Stimulated activated CD4-positive, alpha-beta T cell treated with anti-CD3 and anti-CD28 coated beads, TNF-alpha, amount 100 ng/mL, for 48 hours (primary cell): ENCODE measurements around the gene TBC1D32.
"Not testable (repeated sequence)": the region's sequence is repeated elsewhere in the genome, so short reads cannot be mapped to it uniquely, and the experiment has no call there.

Source experiments
- DNase-seq, 3 donors: peaks; one replicate each; pipeline ENCODE4 v3.0.0-alpha.2; 2020; ENCODE audit warnings: low read depth in 3 of 3

The TBC1D32 gene

DNA sequence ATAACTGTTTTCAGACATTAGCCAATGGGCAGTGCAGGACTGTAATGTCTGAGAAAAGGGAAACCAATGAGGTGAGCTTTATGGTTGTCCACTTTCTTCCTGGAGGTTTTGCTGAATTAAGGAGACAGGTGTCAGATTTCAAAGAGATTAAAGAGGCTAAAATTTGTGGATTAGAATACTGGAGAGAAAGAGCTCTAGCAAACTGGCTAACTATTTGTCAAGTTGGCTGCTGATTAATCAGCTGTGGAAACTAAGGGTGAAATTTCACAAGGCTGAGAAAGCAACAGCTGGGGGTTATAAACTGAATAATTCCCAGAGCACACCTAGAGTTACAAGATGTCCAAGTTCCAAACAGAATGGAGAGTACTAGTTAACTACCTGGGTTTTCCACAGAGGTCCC lies 198.9 kb downstream of the TBC1D32 start:
- no peak for DNase-seq

DNA sequence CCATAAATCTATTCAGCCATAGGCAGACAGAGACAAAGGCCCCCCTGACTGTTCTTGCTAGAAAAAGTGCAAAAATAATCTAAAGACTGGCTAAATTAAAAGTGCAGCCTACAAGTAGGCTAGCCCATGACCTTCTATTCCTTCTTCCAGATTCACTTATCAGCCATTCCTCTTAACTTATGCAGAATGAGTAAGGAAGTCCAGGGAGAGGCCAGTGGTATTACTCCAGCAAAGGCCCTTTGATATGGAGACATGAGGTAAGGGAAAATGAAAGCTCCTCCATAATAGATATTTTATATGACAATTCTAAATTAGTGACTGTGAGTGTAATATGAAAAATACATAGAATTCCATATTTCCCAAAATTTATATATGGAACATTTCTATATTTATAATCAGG lies 199.4 kb downstream of the TBC1D32 start:
- no peak for DNase-seq

DNA sequence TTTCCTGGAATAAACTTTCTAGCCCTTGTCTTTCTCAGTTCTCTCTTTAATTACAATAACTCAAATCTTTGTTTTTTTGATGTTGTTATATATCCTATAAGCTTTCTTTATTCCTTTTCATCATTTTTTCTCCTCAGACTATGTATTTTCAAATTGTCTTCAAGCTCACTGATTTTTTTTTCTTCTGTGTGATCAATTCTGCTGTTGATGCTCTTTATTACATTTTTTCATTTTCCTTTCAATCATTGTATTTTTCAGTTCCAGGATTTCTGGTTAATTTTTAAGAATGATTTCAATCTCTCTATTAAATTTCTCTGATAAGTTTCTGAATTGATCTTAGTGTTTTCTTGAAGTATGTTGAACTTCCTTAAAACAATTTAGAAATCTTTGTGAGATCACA lies 209.7 kb downstream of the TBC1D32 start:
- no peak for DNase-seq

DNA sequence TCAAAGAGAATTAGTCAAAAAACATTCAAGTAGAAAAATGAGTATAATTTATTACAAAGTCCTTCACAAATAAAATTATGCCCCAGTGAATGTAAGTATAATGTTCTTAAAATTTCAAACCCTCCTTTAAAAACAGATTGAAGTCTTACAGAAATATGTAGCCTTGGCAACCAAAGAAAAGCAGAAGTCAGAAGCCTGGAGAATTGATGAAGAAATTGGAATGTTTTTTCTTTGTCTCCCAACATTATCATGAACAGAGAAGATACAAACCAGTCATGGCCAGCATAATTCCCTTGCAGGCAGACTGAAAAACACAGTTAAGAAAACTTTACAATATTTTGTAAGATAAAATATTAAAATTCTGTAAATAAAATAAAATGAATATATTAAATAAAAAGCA lies 221.9 kb downstream of the TBC1D32 start:
- DNase-seq = no peak

DNA sequence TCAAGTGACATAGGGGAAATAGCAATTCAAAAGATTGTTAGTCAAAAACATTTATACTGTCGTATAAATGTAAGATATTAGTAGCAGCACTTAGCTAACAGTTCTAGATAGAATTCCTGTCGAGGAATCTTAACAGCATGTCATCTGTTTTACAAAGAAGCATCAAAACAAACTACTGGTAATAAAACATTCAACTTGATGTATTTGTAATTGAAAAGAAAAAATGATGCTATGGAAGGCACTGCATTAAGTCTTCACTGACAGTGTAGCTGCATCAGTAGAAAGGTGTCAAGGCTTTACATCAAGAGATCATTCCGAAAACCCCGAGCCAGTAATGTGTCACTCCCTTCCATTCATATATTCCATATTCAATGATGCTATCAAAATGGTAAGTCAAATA lies 223.5 kb downstream of the TBC1D32 start:
- no peak for DNase-seq

DNA sequence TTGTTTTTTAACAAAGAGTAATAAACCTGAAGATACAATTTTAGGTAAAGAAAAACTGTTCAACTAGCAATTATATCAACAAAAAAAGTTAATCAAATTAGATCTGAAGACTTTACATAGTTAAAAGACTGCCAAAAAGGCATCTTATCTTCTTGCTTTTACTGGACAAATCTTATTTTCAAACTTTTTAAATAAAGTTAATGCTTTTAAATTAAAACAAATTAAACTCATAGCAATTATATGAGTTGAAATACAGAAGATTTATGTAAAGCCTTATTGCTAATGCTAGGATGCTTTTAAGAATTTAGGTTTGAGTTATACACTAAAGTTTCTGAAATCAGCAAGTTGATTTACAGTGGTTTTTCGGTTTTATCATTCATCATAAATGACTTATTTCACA lies 227.3 kb downstream of the TBC1D32 start:
- DNase-seq = no peak

DNA sequence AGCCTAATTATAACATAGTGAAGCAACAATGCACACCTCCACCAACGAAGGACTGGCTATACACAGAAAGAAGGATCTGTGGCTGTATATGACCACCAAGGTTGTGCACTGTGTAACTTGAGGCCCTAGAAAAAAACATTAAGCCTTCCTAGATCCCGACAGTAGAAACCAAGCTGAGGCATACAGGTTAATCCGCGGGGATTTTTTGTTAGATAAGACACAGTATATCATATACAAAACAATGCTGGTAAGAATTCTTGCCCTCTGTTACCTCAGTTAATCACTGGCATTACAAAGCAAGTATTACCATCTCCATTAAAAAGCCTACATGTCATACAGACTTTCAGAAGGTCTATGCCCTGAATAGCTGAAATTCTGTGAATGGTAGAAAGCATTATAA lies 228.8 kb downstream of the TBC1D32 start:
- no peak for DNase-seq

DNA sequence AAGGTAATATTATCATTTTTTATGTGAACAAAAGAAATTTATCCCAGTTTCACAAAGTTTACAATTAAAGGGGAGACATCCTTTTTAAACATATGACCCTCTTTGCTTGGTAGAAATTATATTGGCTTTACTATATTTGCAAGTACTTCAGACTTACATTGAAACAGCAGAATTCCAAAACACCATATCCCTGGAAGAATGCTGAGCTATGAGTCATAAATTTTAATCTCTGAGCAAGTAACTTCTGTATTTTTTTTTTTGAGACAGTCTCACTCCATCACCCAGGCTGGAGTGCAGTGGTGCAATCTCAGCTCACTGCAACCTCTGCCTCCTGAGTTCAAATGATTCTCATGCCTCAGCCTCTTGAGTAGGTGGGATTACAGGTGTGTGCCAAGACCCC lies 240.4 kb downstream of the TBC1D32 start:
- no peak for DNase-seq

DNA sequence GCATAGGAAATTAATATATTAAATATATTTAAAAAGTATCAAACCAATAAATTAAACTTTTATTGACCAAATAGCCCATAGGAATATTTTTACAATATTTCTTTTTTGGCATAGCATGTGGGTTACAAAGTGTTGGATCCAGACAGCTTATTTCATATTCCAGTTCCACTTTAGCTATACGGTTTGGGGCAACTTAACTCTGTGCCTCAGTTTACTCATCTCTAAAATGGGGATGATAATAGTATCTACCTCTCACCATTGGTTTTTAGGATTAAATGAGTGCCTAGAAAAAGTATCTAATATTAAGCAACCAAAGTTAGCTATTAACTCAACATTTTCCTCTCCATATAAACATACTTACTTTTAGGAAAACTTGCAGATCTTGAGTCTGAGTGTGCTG lies 243.8 kb downstream of the TBC1D32 start:
- DNase-seq = no peak

DNA sequence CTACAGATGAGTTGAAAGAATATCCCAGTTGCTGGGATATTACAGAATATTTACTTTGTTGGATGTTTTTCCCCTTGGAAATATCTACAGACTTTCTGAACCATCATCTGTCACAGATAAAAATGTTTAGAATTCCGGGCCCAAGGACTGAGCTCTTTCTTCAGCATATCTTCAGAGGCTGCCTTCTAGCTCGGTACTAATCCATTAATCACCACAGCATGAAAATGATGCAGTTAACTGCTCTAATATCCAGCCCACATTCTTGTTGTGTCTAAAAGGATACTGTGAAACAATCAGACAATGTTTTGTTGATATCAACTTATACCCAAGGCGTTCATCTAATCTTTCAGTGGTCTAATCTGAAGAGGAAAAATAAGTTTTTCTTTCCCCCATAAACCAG lies 247.4 kb downstream of the TBC1D32 start:
- DNase-seq = no peak

DNA sequence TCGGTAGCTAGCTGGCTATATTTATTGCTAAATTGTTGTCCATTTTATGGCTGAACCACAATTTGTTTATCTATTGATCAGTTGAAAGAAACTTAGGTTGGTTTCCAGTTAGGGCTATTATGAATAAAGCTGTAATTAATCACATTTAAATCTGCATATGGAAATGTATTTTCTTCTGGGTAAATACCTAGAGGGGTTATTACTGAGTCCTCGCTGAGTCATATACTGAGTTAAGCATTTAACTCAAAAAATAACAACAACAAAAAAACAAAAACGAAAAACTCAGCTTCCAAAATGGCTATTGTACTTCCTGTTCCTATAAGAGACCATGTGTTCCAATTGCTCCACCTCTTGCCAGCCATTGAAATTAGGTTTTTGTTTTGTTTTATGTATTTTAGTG lies 258.2 kb downstream of the TBC1D32 start:
- DNase-seq = no peak

DNA sequence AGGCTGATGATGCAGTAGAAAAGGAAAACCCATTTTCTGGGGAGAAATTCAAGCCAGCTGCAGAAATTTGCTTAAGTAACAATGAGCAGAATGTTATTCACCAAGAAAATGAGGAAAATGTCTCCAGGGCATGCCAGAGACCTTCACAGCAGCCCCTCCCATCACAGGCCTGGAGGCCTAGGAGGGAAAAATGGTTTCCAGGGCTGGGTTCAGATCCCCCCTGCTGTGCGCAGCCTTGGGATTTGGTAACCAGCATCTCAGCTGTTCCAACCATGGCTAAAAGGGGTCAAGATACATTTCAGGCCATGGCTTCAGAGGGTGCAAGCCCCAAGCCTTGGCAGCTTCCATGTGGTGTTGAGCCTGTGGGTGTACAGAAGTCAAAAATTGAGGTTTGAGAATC lies 265.5 kb downstream of the TBC1D32 start:
- DNase-seq = not testable (repeated sequence)

DNA sequence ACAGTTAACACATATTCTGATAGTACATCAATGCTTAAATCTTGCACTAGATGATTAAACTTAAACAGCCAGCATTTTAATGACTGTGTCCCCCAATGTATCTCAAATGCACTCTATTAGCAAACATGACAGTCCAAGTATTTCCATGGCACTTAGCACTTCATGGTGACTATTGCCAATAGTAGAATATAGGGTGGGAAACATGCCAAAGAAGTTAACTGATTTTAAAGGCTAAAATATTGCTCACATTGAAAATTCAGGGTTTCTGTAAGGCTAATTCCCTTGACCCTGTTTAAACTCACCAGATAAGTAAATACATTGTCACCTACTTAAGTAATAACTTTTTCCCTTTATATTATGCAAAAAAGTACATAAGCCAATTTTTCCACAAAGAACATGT lies 266.9 kb downstream of the TBC1D32 start:
- DNase-seq = no peak

DNA sequence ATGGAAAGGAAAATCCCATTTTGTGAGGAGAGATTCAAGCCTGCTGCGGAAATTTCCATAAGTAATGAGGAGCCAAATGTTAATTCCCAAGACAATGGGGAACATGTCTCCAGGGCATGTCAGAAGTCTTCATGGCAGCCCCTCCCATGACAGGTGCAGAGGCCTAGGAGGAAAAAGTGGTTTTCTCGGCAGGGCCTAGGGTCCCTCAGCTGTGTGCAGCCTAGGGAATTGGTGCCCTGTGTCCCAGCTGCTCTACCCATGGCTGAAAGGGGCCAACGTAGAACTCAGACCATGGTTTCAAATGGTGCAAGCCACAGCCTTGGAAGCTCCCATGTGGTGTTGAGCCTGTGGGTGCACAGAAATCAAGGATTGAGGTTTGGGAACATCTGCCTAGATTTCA lies 269.9 kb downstream of the TBC1D32 start:
- no peak for DNase-seq

DNA sequence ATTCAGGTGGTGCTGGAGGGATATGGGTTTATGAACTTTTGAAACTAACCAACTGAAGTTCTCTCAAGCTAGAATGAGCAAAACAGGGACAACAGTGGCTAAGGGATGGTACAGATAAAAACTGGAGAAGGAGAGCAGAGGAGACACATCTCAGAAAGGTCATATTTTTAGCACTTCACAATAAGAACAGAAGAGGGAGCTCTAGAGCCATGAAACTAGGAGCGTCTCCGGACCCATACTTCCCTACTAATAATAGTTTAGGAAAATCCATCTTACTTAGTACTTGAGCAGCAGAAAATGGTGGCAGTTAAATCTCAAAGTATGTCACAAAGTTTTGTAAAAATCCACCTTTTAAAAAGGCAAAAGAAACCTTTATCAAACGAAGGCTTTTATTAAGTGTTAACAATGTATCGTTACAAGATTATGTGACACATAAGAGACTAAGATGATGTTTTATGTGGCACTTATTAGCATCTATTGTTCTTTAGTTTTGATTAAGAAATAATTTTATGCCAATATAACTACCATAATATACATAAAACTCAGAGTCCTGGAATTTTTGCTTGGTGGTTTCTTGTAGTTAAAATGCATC lies 278.6 kb downstream of the TBC1D32 start:
- no peak for DNase-seq

DNA sequence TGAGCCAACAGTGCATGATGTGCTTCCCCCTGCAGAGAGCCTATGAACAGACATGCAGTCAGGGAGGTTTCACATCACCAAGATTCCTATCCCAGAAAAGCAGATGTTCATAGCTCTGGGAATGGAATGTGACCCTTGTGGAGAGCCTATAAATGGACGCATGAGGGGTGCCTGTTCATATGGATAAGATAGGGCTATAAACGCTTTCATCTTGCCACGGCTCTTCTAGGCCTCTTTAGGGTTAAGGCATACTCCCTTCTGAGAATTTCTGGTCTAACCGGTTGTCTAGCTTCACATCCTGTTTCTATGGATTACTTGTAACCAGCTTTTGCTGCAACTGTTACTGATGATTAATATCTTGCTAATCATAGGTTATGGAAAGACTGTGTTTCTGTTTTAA lies 285.7 kb downstream of the TBC1D32 start:
- not testable (repeated sequence) for DNase-seq

DNA sequence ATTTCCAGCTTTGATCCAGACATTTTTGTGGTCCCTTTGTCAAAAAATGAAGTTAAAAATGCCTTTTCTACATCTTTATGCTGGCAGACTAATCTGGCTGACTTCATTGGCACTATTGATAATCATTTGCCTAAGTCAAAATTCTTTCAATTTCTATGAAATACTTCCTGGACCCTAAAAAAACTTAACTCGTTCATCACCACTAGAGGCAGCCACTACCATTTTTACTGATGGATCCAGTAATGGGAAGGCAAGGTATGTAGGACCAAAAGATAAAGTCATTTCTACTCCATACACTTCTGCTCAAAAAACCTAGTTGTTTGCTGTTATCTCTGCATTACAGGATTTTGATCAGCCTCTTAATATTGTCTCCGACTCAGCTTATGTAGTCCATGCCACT lies 289.4 kb downstream of the TBC1D32 start:
- not testable (repeated sequence) for DNase-seq

DNA sequence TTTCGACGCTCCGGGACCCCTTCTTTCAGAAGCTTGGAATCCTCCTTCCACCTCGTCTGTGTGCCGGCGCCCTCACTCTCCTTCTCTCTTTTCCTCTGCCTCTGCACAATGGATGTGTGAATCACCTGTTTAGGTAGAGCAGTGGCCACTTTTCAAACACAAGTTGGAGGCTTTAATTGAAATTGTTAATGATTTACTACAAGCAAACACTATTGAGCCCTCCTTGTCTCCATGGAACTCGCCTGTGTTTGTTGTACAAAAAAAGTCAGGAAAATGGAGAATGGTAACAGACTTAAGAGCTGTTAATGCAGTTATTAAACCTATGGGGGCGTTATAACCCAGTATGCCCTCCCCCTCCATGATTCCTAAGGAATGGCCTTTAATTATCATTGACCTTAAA lies 290.6 kb downstream of the TBC1D32 start:
- DNase-seq = not testable (repeated sequence)

DNA sequence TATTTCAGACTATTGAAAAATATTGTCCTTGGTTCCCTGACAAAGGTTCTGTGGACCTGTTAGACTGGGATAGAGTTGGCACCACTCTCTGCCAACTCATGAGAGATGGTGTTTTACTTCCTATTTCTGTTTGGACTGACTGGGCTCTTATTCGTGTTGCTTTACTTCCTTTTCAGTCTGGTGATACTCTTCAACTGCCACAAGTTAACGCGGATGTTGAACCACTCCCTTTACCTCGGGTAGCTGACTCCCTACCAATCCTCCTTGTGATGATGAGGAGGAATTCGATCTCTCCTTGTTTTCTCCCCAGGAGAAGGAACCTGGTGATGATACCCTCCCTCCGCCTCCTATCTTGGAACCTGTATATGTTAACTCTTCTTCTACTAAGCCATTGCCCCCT lies 291.1 kb downstream of the TBC1D32 start:
- DNase-seq = not testable (repeated sequence)

DNA sequence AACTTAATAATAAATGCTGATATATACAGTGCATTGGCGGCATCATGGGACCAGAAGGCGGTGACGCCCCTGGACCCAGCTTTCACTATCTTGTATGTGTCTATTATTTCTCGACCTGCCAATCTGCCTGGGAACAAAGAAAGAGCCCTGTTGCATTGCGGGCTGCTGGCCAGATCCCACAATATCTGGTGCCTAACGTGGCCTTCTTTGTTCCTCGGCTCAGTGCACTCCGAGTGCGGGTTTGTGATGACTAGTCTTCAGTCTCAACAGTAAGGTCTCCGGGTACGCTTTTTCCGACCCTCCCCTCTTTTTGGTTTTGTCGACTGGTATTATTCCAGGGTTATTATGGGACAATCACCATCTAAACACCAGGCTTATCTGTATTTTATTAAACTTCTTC lies 291.5 kb downstream of the TBC1D32 start:
- no peak for DNase-seq

DNA sequence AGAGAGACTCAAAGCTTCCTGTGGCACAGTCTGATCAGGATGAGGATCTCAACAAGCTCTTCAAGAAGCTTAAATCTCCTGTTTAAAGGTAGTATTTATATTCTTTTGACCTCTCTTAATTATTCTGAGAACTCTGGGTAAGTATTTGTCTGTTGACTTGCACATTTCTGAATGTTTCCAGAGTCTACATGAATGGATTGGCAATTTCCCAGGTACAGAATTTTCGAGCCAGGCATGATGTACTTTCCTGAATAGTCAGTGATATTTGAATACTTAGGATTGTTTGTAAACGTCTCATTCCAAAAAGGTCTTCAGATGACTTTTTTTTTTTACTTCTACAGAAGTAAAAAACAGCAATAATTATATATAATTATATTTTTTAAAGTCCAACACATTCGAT lies 293.4 kb downstream of the TBC1D32 start:
- no peak for DNase-seq

DNA sequence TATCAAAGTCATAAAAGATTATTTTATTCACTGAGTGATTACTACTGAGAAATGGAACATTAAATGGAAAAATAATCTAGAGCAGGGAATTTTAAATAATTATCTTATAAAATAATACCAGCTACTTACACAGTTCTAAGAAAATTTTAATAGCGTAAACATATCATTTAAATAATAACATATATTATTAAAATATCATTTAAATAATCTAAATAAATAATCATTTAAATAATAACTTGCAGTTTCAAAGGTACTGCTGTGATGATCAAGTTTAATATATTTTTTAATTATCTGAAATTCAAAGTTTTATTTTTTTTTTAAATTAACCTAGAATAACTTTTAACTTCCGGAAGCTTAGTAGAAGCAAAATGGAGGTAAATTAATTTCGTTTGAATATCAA lies 301.2 kb downstream of the TBC1D32 start:
- DNase-seq = no peak

DNA sequence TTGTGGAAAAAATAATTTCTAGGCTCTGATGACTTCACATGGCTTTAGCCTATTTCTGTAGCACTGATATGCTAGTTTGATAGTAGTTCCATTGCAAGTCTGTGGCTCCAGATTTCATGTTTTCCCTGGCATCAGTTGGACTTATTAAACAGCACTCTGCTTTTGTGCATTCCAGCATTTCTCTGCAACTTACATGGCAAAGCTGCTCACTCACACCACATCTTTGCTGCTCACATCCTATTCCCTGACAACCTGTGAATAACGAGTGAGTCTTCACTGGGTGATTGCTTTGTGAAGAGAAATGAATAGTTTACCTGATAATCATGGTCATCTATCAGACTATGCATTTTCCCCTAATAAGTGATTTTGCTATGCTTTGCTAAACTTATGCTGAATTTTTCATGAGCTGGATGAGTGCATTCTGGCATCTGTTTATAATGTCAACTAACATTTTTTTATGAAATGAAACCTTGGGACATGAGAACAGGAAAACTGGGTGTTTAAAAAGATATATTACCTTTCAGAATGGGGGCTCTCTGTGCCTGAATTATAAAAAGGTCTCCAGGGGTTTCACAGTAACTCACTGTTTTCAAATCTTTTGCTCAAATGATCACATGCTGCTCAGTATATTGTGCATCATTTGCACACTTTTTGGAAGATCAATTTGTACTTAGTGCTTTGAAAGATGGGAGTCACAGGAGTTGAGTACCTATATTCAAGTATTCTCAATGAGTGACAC lies 301.8 kb downstream of the TBC1D32 start:
- no peak for DNase-seq
